ENCODE results near the gene NRSN2.

DNA sequence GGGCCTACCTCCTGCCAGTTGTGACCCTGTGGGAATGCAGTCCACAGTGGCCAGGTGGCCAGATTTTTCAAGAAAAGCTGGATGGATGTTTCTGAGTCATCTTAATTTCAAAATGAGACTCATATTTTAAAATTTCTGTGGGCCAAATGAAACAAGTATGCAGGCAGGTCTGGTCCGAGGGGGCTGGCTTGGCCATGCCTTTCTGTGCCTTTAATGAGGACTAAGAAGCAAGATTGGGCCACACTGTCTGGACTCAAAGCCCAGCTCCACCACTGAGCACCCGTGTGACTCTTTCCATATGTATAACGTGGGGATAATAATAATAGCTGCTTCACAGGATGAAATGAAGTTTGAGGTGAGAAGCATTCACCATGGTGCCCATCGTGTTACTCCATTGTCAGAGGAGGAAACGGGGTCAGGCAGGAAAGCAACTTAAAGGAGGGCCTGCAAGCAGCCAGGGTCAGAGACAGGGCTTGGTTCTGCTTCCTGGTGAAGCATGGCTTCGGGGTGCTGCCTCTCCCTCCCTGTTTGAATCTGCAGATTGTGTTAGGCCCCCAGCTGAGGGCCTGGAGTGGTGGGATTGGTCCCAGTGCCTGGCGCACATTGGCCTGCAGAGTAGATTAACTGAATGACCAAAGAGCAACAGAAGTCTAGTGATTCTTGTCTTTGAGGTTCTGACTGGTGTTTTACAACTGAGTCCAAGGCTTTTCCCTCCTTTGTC, 17.8 kb upstream of the NRSN2 start:
- TF ChIP-seq, protein P1, sequence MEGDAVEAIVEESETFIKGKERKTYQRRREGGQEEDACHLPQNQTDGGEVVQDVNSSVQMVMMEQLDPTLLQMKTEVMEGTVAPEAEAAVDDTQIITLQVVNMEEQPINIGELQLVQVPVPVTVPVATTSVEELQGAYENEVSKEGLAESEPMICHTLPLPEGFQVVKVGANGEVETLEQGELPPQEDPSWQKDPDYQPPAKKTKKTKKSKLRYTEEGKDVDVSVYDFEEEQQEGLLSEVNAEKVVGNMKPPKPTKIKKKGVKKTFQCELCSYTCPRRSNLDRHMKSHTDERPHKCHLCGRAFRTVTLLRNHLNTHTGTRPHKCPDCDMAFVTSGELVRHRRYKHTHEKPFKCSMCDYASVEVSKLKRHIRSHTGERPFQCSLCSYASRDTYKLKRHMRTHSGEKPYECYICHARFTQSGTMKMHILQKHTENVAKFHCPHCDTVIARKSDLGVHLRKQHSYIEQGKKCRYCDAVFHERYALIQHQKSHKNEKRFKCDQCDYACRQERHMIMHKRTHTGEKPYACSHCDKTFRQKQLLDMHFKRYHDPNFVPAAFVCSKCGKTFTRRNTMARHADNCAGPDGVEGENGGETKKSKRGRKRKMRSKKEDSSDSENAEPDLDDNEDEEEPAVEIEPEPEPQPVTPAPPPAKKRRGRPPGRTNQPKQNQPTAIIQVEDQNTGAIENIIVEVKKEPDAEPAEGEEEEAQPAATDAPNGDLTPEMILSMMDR (IDR thresholded peaks at IDR 0.05), result no peak
- no peak for TF ChIP-seq POLR2A (IDR thresholded peaks at IDR 0.05)
